HEK293 (cell line): Measurements from ENCODE around the gene PHF19.

Source experiments
- CTCF ChIA-PET: fragments of 350-600 bp; formaldehyde crosslinking; extraction: SDS; loops from one replicate; lab custom pipeline; 2021; ENCODE audit warnings: antibody characterized with exemption; lab: Yijun Ruan, JAX
- POLR2A ChIA-PET: fragments of 300-600 bp; formaldehyde crosslinking; extraction: SDS; loops from one replicate; lab custom pipeline; 2020; ENCODE audit warnings: antibody characterized with exemption, inconsistent platforms; lab: Yijun Ruan, JAX
- H3K27ac ChIP-seq: fragments of 200-500 bp; sonication (Bioruptor generic); 2 replicates; pipeline ENCODE4 v1.5.1; 2014; ENCODE audit warnings: low read depth, low read length, control low read depth, inconsistent platforms; ENCODE audit errors: extremely low read depth
- H3K36me3 ChIP-seq, 2 experiments: fragments of 200-500 bp in 1 of 2; sonication (Bioruptor generic) in 1 of 2; 1 replicate in 1 of 2; 2 replicates in 1 of 2; pipeline ENCODE4 v1.5.1; 2014 to 2017; ENCODE audit warnings: inconsistent platforms in 2 of 2, low read length in 2 of 2; ENCODE audit not compliant: control insufficient read depth in 2 of 2, insufficient read depth in 1 of 2
- H3K4me1 ChIP-seq: fragments of 200-500 bp; sonication (Bioruptor generic); 2 replicates; pipeline ENCODE4 v1.5.1; 2014; ENCODE audit warnings: mild to moderate bottlenecking, low read length, inconsistent platforms; ENCODE audit not compliant: control insufficient read depth, insufficient read depth
- H3K4me3 ChIP-seq: 2 replicates; pipeline ENCODE4 v1.5.1; 2011; ENCODE audit warnings: low read depth, mild to moderate bottlenecking, control low read depth, low read length, moderate library complexity
- H3K9me3 ChIP-seq: fragments of 200-500 bp; sonication (Bioruptor generic); 2 replicates; pipeline ENCODE4 v1.5.1; 2014; ENCODE audit warnings: low read depth, low read length, inconsistent platforms; ENCODE audit not compliant: control insufficient read depth, insufficient read depth
- HOXA7 ChIP-seq: sonication (generic); formaldehyde crosslinking; IDR thresholded peaks from 2 replicates; pipeline ENCODE4 v1.8.1; 2022; ENCODE audit warnings: missing genetic modification reagents, borderline replicate concordance
- KLF8 ChIP-seq: fragments of 450-650 bp; formaldehyde crosslinking; IDR thresholded peaks from 2 replicates; pipeline ENCODE4 v1.5.1; 2016; ENCODE audit warnings: missing biosample characterization, missing genetic modification characterization
- MEIS1 ChIP-seq: sonication (generic); formaldehyde crosslinking; IDR thresholded peaks from 2 replicates; pipeline ENCODE4 v1.8.1; 2022; ENCODE audit warnings: missing genetic modification reagents, mild to moderate bottlenecking, borderline replicate concordance
- PRDM1 ChIP-seq: fragments of 450-650 bp; formaldehyde crosslinking; IDR thresholded peaks from 2 replicates; pipeline ENCODE4; 2016; ENCODE audit warnings: missing biosample characterization, missing genetic modification characterization
- SCRT1 ChIP-seq: fragments of 450-650 bp; formaldehyde crosslinking; IDR thresholded peaks from 2 replicates; pipeline ENCODE4 v1.5.1; 2016; ENCODE audit warnings: missing biosample characterization, missing genetic modification characterization, borderline replicate concordance
- ZBTB48 ChIP-seq: fragments of 450-650 bp; formaldehyde crosslinking; IDR thresholded peaks from 2 replicates; pipeline ENCODE4 v1.5.1; 2016; ENCODE audit warnings: missing biosample characterization, missing genetic modification characterization
- ZBTB7A ChIP-seq: fragments of 450-650 bp; formaldehyde crosslinking; IDR thresholded peaks from 2 replicates; pipeline ENCODE4 v1.5.1; 2016; ENCODE audit warnings: low read depth, missing biosample characterization, missing genetic modification characterization
- ZNF174 ChIP-seq: fragments of 450-650 bp; formaldehyde crosslinking; IDR thresholded peaks from 2 replicates; pipeline ENCODE4 v1.5.0; 2017; ENCODE audit warnings: missing biosample characterization, mild to moderate bottlenecking, missing genetic modification characterization
- ZNF214 ChIP-seq: fragments of 450-650 bp; formaldehyde crosslinking; IDR thresholded peaks from 2 replicates; pipeline ENCODE4 v1.5.1; 2017; ENCODE audit warnings: missing biosample characterization, mild to moderate bottlenecking, missing genetic modification characterization, borderline replicate concordance
- ZNF266 ChIP-seq: fragments of 450-650 bp; formaldehyde crosslinking; IDR thresholded peaks from 2 replicates; pipeline ENCODE4 v1.5.1; 2016; ENCODE audit warnings: missing biosample characterization, missing genetic modification characterization, low read depth
- ZNF629 ChIP-seq: fragments of 450-650 bp; formaldehyde crosslinking; IDR thresholded peaks from 2 replicates; pipeline ENCODE4 v1.5.1; 2017; ENCODE audit warnings: missing biosample characterization, missing genetic modification characterization
- ZNF701 ChIP-seq: fragments of 450-650 bp; formaldehyde crosslinking; IDR thresholded peaks from 2 replicates; pipeline ENCODE4 v1.5.1; 2016; ENCODE audit warnings: missing biosample characterization, missing genetic modification characterization
- TF ChIP-seq, protein P1 (sequence below): fragments of 450-650 bp; formaldehyde crosslinking; IDR thresholded peaks from 2 replicates; pipeline ENCODE4 v1.5.1; 2016; ENCODE audit warnings: missing biosample characterization, missing genetic modification characterization
- TF ChIP-seq, protein P2 (sequence below): fragments of 450-650 bp; formaldehyde crosslinking; IDR thresholded peaks from 2 replicates; pipeline ENCODE4 v1.5.1; 2016; ENCODE audit warnings: missing biosample characterization, missing genetic modification characterization
- TF ChIP-seq, protein P3 (sequence below): fragments of 450-650 bp; formaldehyde crosslinking; IDR thresholded peaks from 2 replicates; pipeline ENCODE4 v1.5.1; 2016; ENCODE audit warnings: missing biosample characterization, missing genetic modification characterization

PHF19 gene

DNA sequence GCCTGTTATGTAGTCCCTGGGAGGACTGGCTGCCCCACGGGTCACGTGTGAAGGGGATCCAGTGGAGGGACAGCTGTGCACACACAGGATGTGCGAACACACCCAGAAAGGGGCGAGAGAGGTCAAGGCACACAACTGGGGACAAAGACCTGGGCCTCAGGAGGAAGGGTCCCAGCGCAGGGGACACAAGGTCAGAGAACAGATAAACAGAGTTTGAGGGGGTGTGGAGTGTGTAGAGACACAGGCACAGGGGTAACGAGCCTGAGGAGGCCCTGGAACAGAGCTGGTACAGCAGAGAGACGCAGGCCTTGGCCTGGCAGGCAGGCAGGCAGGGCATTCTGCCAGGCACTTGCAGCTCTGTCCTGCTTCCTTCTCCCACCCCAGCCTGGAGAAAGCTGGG lies 19.5 kb downstream of the PHF19 start:
- ChIA-PET POLR2A (interaction anchor here (0.6 kb wide), 1 partner anchor 10 kb away, joined by 3 read pairs; no protein-coding TSS in a partner anchor), CTCF (no interaction called here)
- Histone ChIP-seq H3K36me3 (peaks cover 0 to 50% of the 10 kb centered on the region in 2 experiments; a peak in 1 of 3 replicates), H3K27ac (no peak overlapping the region), H3K4me3 (no peak overlapping the region), H3K4me1 (no peaks in the 10 kb centered on the region), H3K9me3 (no peaks in the 10 kb centered on the region)
- TF ChIP-seq ZNF266 (tag by site-specific recombination) = no peak
- no peak for TF ChIP-seq SCRT1
- no peak for TF ChIP-seq PRDM1 (tag by site-specific recombination)
- TF ChIP-seq, protein P1, sequence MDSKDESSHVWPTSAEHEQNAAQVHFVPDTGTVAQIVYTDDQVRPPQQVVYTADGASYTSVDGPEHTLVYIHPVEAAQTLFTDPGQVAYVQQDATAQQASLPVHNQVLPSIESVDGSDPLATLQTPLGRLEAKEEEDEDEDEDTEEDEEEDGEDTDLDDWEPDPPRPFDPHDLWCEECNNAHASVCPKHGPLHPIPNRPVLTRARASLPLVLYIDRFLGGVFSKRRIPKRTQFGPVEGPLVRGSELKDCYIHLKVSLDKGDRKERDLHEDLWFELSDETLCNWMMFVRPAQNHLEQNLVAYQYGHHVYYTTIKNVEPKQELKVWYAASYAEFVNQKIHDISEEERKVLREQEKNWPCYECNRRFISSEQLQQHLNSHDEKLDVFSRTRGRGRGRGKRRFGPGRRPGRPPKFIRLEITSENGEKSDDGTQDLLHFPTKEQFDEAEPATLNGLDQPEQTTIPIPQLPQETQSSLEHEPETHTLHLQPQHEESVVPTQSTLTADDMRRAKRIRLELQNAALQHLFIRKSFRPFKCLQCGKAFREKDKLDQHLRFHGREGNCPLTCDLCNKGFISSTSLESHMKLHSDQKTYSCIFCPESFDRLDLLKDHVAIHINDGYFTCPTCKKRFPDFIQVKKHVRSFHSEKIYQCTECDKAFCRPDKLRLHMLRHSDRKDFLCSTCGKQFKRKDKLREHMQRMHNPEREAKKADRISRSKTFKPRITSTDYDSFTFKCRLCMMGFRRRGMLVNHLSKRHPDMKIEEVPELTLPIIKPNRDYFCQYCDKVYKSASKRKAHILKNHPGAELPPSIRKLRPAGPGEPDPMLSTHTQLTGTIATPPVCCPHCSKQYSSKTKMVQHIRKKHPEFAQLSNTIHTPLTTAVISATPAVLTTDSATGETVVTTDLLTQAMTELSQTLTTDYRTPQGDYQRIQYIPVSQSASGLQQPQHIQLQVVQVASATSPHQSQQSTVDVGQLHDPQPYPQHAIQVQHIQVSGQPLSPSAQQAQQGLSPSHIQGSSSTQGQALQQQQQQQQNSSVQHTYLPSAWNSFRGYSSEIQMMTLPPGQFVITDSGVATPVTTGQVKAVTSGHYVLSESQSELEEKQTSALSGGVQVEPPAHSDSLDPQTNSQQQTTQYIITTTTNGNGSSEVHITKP (tag by site-specific recombination) = no peak
- no peak for TF ChIP-seq MEIS1 (CRISPR knock-in tag)
- TF ChIP-seq, protein P2, sequence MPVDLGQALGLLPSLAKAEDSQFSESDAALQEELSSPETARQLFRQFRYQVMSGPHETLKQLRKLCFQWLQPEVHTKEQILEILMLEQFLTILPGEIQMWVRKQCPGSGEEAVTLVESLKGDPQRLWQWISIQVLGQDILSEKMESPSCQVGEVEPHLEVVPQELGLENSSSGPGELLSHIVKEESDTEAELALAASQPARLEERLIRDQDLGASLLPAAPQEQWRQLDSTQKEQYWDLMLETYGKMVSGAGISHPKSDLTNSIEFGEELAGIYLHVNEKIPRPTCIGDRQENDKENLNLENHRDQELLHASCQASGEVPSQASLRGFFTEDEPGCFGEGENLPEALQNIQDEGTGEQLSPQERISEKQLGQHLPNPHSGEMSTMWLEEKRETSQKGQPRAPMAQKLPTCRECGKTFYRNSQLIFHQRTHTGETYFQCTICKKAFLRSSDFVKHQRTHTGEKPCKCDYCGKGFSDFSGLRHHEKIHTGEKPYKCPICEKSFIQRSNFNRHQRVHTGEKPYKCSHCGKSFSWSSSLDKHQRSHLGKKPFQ (tag by site-specific recombination) = no peak
- TF ChIP-seq, protein P3, sequence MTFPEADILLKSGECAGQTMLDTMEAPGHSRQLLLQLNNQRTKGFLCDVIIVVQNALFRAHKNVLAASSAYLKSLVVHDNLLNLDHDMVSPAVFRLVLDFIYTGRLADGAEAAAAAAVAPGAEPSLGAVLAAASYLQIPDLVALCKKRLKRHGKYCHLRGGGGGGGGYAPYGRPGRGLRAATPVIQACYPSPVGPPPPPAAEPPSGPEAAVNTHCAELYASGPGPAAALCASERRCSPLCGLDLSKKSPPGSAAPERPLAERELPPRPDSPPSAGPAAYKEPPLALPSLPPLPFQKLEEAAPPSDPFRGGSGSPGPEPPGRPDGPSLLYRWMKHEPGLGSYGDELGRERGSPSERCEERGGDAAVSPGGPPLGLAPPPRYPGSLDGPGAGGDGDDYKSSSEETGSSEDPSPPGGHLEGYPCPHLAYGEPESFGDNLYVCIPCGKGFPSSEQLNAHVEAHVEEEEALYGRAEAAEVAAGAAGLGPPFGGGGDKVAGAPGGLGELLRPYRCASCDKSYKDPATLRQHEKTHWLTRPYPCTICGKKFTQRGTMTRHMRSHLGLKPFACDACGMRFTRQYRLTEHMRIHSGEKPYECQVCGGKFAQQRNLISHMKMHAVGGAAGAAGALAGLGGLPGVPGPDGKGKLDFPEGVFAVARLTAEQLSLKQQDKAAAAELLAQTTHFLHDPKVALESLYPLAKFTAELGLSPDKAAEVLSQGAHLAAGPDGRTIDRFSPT (tag by site-specific recombination) = no peak
- no peak for TF ChIP-seq ZNF629 (tag by site-specific recombination)
- no peak for TF ChIP-seq ZBTB48 (tag by site-specific recombination)

DNA sequence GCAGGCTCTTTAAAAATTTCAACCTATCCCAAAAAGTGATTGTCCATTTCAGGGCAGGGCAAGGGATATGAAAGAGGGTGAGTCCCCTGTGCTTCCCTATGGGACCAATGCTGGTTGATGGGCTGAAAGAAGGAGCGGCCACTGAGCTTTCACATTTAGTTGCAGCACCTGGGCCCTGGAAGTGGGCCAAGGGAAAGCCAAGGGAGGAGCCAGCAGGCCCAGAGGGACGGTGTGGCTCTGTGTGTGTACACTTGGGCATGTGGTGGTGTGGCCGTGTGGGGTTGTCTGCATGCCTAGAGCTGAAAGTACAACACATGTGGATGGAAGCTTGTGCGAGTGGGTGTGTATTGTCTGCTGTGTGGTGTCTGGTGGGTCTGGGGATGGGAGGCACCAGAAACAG lies 20.3 kb downstream of the PHF19 start:
- POLR2A ChIA-PET = interaction anchor here (0.6 to 0.7 kb wide), 2 partner anchors 9 to 64 kb away, joined by 3 read pairs; partner anchors contain the start of gene FBXW2
- H3K36me3 ChIP-seq = peaks cover 0 to 42% of the 10 kb centered on the region in 2 experiments; a peak in 1 of 3 replicates
- H3K4me3 ChIP-seq = no peak overlapping the region
- no peak overlapping the region for H3K27ac ChIP-seq
- no peaks in the 10 kb centered on the region for H3K4me1 ChIP-seq
- TF ChIP-seq ZNF174 (tag by site-specific recombination) (no peak), HOXA7 (CRISPR knock-in tag) (no peak), KLF8 (no peak), ZNF214 (no peak), ZBTB7A (tag by site-specific recombination) (no peak), ZNF701 (tag by site-specific recombination) (no peak)
- CTCF ChIA-PET = interaction anchor here (0.6 kb wide), 1 partner anchor 103 kb away, joined by 3 read pairs; no protein-coding TSS in a partner anchor
- no peaks in the 10 kb centered on the region for H3K9me3 ChIP-seq
